Measurements from ENCODE around the gene SPEM2.

Gene SPEM2

GRCh38 chr17:7423679-7424078, 1.7 kb upstream of the SPEM2 start:
- no peak for DNase-seq

GRCh38 chr17:7425756-7426155, 340 bp downstream of the SPEM2 start:
- DNase-seq, result no peak

GRCh38 chr17:7426203-7426863, 917 bp downstream of the SPEM2 start:
- no peak for DNase-seq

GRCh38 chr17:7426896-7427489, 1.6 kb downstream of the SPEM2 start:
- DNase-seq, result no peak

GRCh38 chr17:7427549-7427948, 2.1 kb downstream of the SPEM2 start:
- DNase-seq, result no peak

- no peak for DNase-seq
Measured at GRCh38 chr17:7428557-7428956, 3.1 kb downstream of the SPEM2 start, which contains the start of gene SPEM3. Gene SPEM3, plus strand, starts transcription at chr17:7428857. Its CDS starts 46 bp downstream, at chr17:7428903.

- DNase-seq, result no peak
Measured at GRCh38 chr17:7429722-7430121, 4.3 kb downstream of the SPEM2 start.

GRCh38 chr17:7431231-7431630, 5.8 kb downstream of the SPEM2 start:
- DNase-seq, result no peak

GRCh38 chr17:7432296-7432695, 6.9 kb downstream of the SPEM2 start:
- no peak for DNase-seq

- peak; percentile 47 for DNase-seq
Measured at GRCh38 chr17:7435676-7436555, 10.5 kb downstream of the SPEM2 start.

GRCh38 chr17:7436556-7437368, 11.3 kb downstream of the SPEM2 start:
- DNase-seq, result peak; percentile 79

- no peak for DNase-seq
Measured at GRCh38 chr17:7437369-7437863, 12.0 kb downstream of the SPEM2 start.

GRCh38 chr17:7437950-7438614, 12.7 kb downstream of the SPEM2 start:
- DNase-seq, result peak; percentile 57

- DNase-seq, result no peak
Measured at GRCh38 chr17:7438656-7439460, 13.4 kb downstream of the SPEM2 start.

GRCh38 chr17:7439462-7440112, 14.2 kb downstream of the SPEM2 start, which contains the start of gene FGF11:
Gene FGF11, plus strand, starts transcription at chr17:7439512. Its CDS starts 109 bp downstream, at chr17:7439621.
- DNase-seq, result no peak

GRCh38 chr17:7440113-7440833, 14.9 kb downstream of the SPEM2 start:
- peak; percentile 12 for DNase-seq

GRCh38 chr17:7440834-7441195, 15.4 kb downstream of the SPEM2 start:
- DNase-seq, result no peak

- no peak for DNase-seq
Measured at GRCh38 chr17:7441266-7441665, 15.8 kb downstream of the SPEM2 start.

GRCh38 chr17:7442142-7442541, 16.7 kb downstream of the SPEM2 start:
- no peak for DNase-seq
